HL-60 (cell line): ENCODE results near the gene IGFALS.
"Not testable (repeated sequence)": the region's sequence is repeated elsewhere in the genome, so short reads cannot be mapped to it uniquely, and the experiment has no call there.

Experiments used
- DNase-seq, 2 experiments: peaks; one replicate each; pipeline ENCODE4 v3.0.0-alpha.2; 2010 to 2020; ENCODE audit warnings: low read depth in 1 of 2, low spot score in 1 of 2
- H3K27ac ChIP-seq: fragments of 250-450 bp; sonication (Bioruptor Pico); replicated peaks from 2 replicates; pipeline ENCODE4 v1.5.1; 2020; ENCODE audit warnings: mild to moderate bottlenecking, moderate library complexity
- H3K27me3 ChIP-seq: fragments of 250-450 bp; sonication (Bioruptor Pico); 2 replicates; pipeline ENCODE4 v1.5.1; 2021; ENCODE audit warnings: mild to moderate bottlenecking, moderate library complexity; ENCODE audit not compliant: insufficient read depth, poor library complexity, severe bottlenecking
- H3K4me3 ChIP-seq: replicated peaks from 2 replicates; pipeline ENCODE4 v1.5.1; 2011; ENCODE audit warnings: mild to moderate bottlenecking, control low read depth, low read length; ENCODE audit not compliant: insufficient read depth
- CTCF ChIP-seq: IDR thresholded peaks from one replicate; pipeline ENCODE4 v1.5.1; 2011; ENCODE audit warnings: low read length, control low read depth, inconsistent platforms; ENCODE audit not compliant: insufficient read depth
- GABPA ChIP-seq: IDR thresholded peaks from 2 replicates; pipeline ENCODE4 v1.6.1; 2012; ENCODE audit warnings: low read depth
- POLR2AphosphoS5 ChIP-seq: IDR thresholded peaks from 2 replicates; pipeline ENCODE4 v1.6.1; 2012; ENCODE audit warnings: low read depth
- REST ChIP-seq: IDR thresholded peaks from 2 replicates; pipeline ENCODE4 v1.6.1; 2012; ENCODE audit warnings: low read depth; ENCODE audit not compliant: insufficient replicate concordance
- SPI1 ChIP-seq: IDR thresholded peaks from 2 replicates; pipeline ENCODE4 v1.6.1; 2012; ENCODE audit warnings: low read depth, mild to moderate bottlenecking, borderline replicate concordance

Gene IGFALS

GRCh38 chr16:1808691-1809090 is 15.2 kb upstream of the IGFALS start:
- Histone ChIP-seq H3K27me3 (no peaks in the 10 kb centered on the region), H3K4me3 (no peak overlapping the region), H3K27ac (no peak overlapping the region)
- DNase-seq = no peak
- TF ChIP-seq POLR2AphosphoS5 (no peak), REST (no peak), SPI1 (no peak), GABPA (no peak), CTCF (no peak)

- H3K4me3 ChIP-seq = no peak overlapping the region
Observed at GRCh38 chr16:1807626-1808025, 14.1 kb upstream of the IGFALS start.

GRCh38 chr16:1800701-1801100 is 7.2 kb upstream of the IGFALS start:
- no peak overlapping the region for H3K27ac ChIP-seq
- H3K4me3 ChIP-seq = no peak overlapping the region
- no peak for TF ChIP-seq REST
- no peak for TF ChIP-seq GABPA
- TF ChIP-seq POLR2AphosphoS5 = no peak
- no peak for TF ChIP-seq SPI1
- no peak for TF ChIP-seq CTCF
- no peak for DNase-seq
- no peaks in the 10 kb centered on the region for H3K27me3 ChIP-seq

More at GRCh38 chr16:1807626-1808025, 14.1 kb upstream of the IGFALS start:
- TF ChIP-seq CTCF (no peak), POLR2AphosphoS5 (no peak), GABPA (no peak), REST (no peak), SPI1 (no peak)
- no peak overlapping the region for H3K27ac ChIP-seq
- H3K27me3 ChIP-seq = no peaks in the 10 kb centered on the region
- DNase-seq = no peak

GRCh38 chr16:1799263-1799662 is 5.8 kb upstream of the IGFALS start:
- not testable (repeated sequence) for H3K4me3 ChIP-seq, H3K27ac ChIP-seq, DNase-seq, H3K27me3 ChIP-seq
